ENCODE measurements around the gene POMC.

POMC gene

GRCh38 chr2:25187729-25188350, 19.5 kb upstream of the POMC start:
- POLR2A ChIA-PET, result no interaction called here

GRCh38 chr2:25184254-25184653, 15.9 kb upstream of the POMC start:
- DNase-seq (ENCODE audit: extremely low spot score), result no peak
- TF ChIP-seq ZNF384 (IDR thresholded peaks at IDR 0.05) (no peak), FOXA1 (IDR thresholded peaks at IDR 0.05) (no peak), PKNOX1 (IDR thresholded peaks at IDR 0.05) (no peak), FOXK2 (IDR thresholded peaks at IDR 0.05) (no peak), TARDBP (IDR thresholded peaks at IDR 0.05) (no peak), L3MBTL2 (conservative IDR thresholded peaks at IDR 0.05) (no peak), FOXM1 (IDR thresholded peaks at IDR 0.05; ENCODE audit: borderline replicate concordance) (no peak)
- POLR2A ChIA-PET, result no interaction called here
- CTCF ChIA-PET, result interaction anchor here (0.8 kb wide), 1 partner anchor 12 kb away, joined by 3 read pairs; no protein-coding TSS in a partner anchor

More at GRCh38 chr2:25187729-25188350, 19.5 kb upstream of the POMC start:
- TF ChIP-seq ZNF384 (IDR thresholded peaks at IDR 0.05), result no peak
- CTCF ChIA-PET, result interaction anchor here (1.2 kb wide), 1 partner anchor 213 kb away, joined by 3 read pairs; no protein-coding TSS in a partner anchor
- DNase-seq (ENCODE audit: extremely low spot score), result no peak

GRCh38 chr2:25178976-25179375, 10.6 kb upstream of the POMC start:
- ChIA-PET POLR2A (no interaction called here), CTCF (interaction anchor here (0.6 kb wide), 1 partner anchor 235 kb away, joined by 3 read pairs; no protein-coding TSS in a partner anchor)
- TF ChIP-seq ZNF384 (IDR thresholded peaks at IDR 0.05), result no peak
- TF ChIP-seq BHLHE40 (IDR thresholded peaks at IDR 0.05; ENCODE audit: borderline replicate concordance), result no peak
- no peak for TF ChIP-seq SP1 (IDR thresholded peaks at IDR 0.05)
- TF ChIP-seq PKNOX1 (IDR thresholded peaks at IDR 0.05), result no peak
- no peak for TF ChIP-seq FOXA1 (IDR thresholded peaks at IDR 0.05)
- TF ChIP-seq FOXK2 (IDR thresholded peaks at IDR 0.05), result no peak
- no peak for TF ChIP-seq TARDBP (IDR thresholded peaks at IDR 0.05)
- no peak for TF ChIP-seq ELF4 (IDR thresholded peaks at IDR 0.05)
- no peak for TF ChIP-seq SUZ12 (IDR thresholded peaks at IDR 0.05)
- TF ChIP-seq FOXM1 (IDR thresholded peaks at IDR 0.05; ENCODE audit: borderline replicate concordance), result no peak
- no peak for TF ChIP-seq ARNT (IDR thresholded peaks at IDR 0.05)
- no peak for TF ChIP-seq CTBP1 (IDR thresholded peaks at IDR 0.05; ENCODE audit: borderline replicate concordance)
- no peak for TF ChIP-seq NFRKB (IDR thresholded peaks at IDR 0.05)
- no peak for DNase-seq (ENCODE audit: extremely low spot score)

- DNase-seq (ENCODE audit: extremely low spot score), result no peak
- ChIA-PET CTCF (no interaction called here), POLR2A (no interaction called here)
- TF ChIP-seq ZNF384 (IDR thresholded peaks at IDR 0.05) (no peak), FOXA1 (IDR thresholded peaks at IDR 0.05) (no peak), BHLHE40 (IDR thresholded peaks at IDR 0.05; ENCODE audit: borderline replicate concordance) (no peak), LEF1 (IDR thresholded peaks at IDR 0.05; ENCODE audit: borderline replicate concordance) (no peak), TARDBP (IDR thresholded peaks at IDR 0.05) (no peak), ARNT (IDR thresholded peaks at IDR 0.05) (no peak), SP1 (IDR thresholded peaks at IDR 0.05) (no peak), HDGF (IDR thresholded peaks at IDR 0.05; ENCODE audit: borderline replicate concordance) (no peak), ELF4 (IDR thresholded peaks at IDR 0.05) (no peak), NFRKB (IDR thresholded peaks at IDR 0.05) (no peak), FOXM1 (IDR thresholded peaks at IDR 0.05; ENCODE audit: borderline replicate concordance) (no peak), CTBP1 (IDR thresholded peaks at IDR 0.05; ENCODE audit: borderline replicate concordance) (no peak), L3MBTL2 (conservative IDR thresholded peaks at IDR 0.05) (no peak)
Observed at GRCh38 chr2:25177211-25177611, 8.8 kb upstream of the POMC start.

GRCh38 chr2:25176541-25177181, 8.3 kb upstream of the POMC start:
- POLR2A ChIA-PET, result no interaction called here

More at GRCh38 chr2:25176541-25177181, 8.3 kb upstream of the POMC start:
- DNase-seq (ENCODE audit: extremely low spot score), result no peak
- CTCF ChIA-PET, result no interaction called here
- TF ChIP-seq FOXM1 (IDR thresholded peaks at IDR 0.05; ENCODE audit: borderline replicate concordance) (no peak), SUZ12 (IDR thresholded peaks at IDR 0.05) (no peak), HDGF (IDR thresholded peaks at IDR 0.05; ENCODE audit: borderline replicate concordance) (no peak), BHLHE40 (IDR thresholded peaks at IDR 0.05; ENCODE audit: borderline replicate concordance) (no peak), NFRKB (IDR thresholded peaks at IDR 0.05) (no peak), TARDBP (IDR thresholded peaks at IDR 0.05) (no peak), ELF4 (IDR thresholded peaks at IDR 0.05) (no peak), FOXK2 (IDR thresholded peaks at IDR 0.05) (no peak), L3MBTL2 (conservative IDR thresholded peaks at IDR 0.05) (no peak), ARNT (IDR thresholded peaks at IDR 0.05) (no peak), CTBP1 (IDR thresholded peaks at IDR 0.05; ENCODE audit: borderline replicate concordance) (no peak), SP1 (IDR thresholded peaks at IDR 0.05) (no peak), PKNOX1 (IDR thresholded peaks at IDR 0.05) (no peak), ZNF384 (IDR thresholded peaks at IDR 0.05) (no peak), FOXA1 (IDR thresholded peaks at IDR 0.05) (no peak), LEF1 (IDR thresholded peaks at IDR 0.05; ENCODE audit: borderline replicate concordance) (no peak)
